MCF 10A (cell line): Measurements from ENCODE around the gene GEMIN4. TPM values are rescaled to one million over a fixed set of nuclear protein-coding genes. Genes with fewer than 3 reads are reported as not detected.

Experiments used
- BruUV-seq: library from RNA; stranded (reverse); fragments of 400-500 nt; replicated peaks from 2 replicates; lab custom pipeline; 2021; lab: Mats Ljungman, UMichigan
- CTCF ChIA-PET: fragments of 300-600 bp; sonication (Branson Sonifier 250); formaldehyde crosslinking; extraction: SDS; loops from one replicate; lab custom pipeline; 2021; ENCODE audit warnings: antibody characterized with exemption, inconsistent platforms; lab: Yijun Ruan, JAX
- POLR2A ChIA-PET: fragments of 300-600, 350-650 bp; sonication (Branson Sonifier 250); formaldehyde crosslinking; extraction: SDS; loops from one replicate; lab custom pipeline; 2020; ENCODE audit warnings: antibody characterized with exemption, inconsistent platforms; lab: Yijun Ruan, JAX
- DNase-seq: peaks from one replicate; pipeline ENCODE4 v3.0.0-alpha.2; 2018; ENCODE audit not compliant: unreplicated experiment
- H3K27ac Mint-ChIP-seq: one replicate; pipeline ENCODE4 v1.8.0; 2022; ENCODE audit warnings: mild to moderate bottlenecking, low read depth, mixed read lengths; ENCODE audit not compliant: unreplicated experiment
- H3K27me3 Mint-ChIP-seq: one replicate; pipeline ENCODE4 v1.8.0; 2022; ENCODE audit warnings: mixed read lengths; ENCODE audit not compliant: insufficient read depth, unreplicated experiment
- H3K36me3 Mint-ChIP-seq: one replicate; pipeline ENCODE4 v1.8.0; 2022; ENCODE audit warnings: mild to moderate bottlenecking, moderate library complexity, mixed read lengths; ENCODE audit not compliant: insufficient read depth, unreplicated experiment
- H3K4me1 Mint-ChIP-seq: one replicate; pipeline ENCODE4 v1.8.0; 2022; ENCODE audit warnings: mixed read lengths; ENCODE audit not compliant: insufficient read depth, unreplicated experiment
- H3K4me3 Mint-ChIP-seq: one replicate; pipeline ENCODE4 v1.8.0; 2022; ENCODE audit warnings: mild to moderate bottlenecking, moderate library complexity, mixed read lengths; ENCODE audit not compliant: unreplicated experiment
- H3K9me3 Mint-ChIP-seq: one replicate; pipeline ENCODE4 v1.8.0; 2022; ENCODE audit warnings: mixed read lengths; ENCODE audit not compliant: unreplicated experiment
- intact Hi-C: fragments of 100-400 bp; cut with micrococcal nuclease; formaldehyde crosslinking; loops from 2 replicates; pipeline ENCODE4 v1.14.1; 2022
- total RNA-seq: library from RNA; stranded (reverse); gene quantifications from 2 replicates; pipeline ENCODE4 v1.2.3, GENCODE V29; 2022
- TF ChIP-seq, protein P1 (sequence below): fragments of 200-600 bp; IDR thresholded peaks from one replicate; pipeline ENCODE4 v1.8.0; 2022; ENCODE audit warnings: antibody characterized with exemption, mild to moderate bottlenecking; ENCODE audit not compliant: unreplicated experiment

GEMIN4 gene
- total RNA-seq, 1 experiment from 2014 or later, result 24.1 TPM

DNA sequence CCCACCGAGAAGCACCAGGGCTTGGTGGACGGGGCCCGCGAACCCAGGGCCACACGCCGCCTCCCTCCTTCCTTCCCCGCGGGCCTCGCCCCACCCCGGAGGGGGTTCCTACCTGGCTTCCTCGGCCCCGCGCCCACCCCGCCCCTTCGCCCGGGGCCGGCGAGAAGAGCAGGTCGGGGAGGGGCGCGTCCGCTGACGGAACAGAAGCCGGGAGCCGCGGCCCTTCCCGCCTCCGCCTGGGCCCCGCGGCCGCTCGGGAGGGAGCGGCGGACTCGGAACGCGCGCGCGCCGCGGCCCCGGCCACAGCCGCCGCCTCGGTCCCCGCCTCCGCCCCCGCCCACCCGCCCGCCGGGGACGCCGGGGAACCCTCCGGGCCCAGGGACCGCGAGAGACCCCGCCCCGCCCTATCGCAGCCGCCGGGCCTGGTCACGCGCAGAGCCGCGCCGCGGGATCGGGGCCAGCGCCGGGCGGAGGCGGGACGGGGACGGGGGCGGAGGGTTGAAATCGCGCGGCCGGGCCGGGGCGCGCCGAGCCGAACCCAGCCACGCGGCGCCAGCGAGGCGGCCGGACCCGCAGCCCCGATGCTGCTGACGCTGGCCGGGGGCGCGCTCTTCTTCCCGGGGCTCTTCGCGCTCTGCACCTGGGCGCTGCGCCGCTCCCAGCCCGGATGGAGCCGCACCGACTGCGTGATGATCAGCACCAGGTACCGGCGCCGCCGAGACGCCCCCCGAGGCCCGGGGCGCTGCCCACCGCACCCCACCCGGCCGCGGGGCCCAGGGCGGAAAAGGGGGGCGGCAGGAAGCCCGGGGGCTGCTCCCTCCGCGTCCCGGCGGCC, 19.8 kb downstream of the GEMIN4 start, which contains the start of gene TLCD3A:
TLCD3A (plus strand) TSS at position 530 of the 835 bp plus-strand sequence; CDS start at position 582, 52 bp downstream.
- Mint-ChIP-seq H3K36me3 (peaks cover 33% of the 10 kb centered on the region), H3K27me3 (no peaks in the 10 kb centered on the region), H3K4me3 (peak within 1 kb of the TSS; percentile 87), H3K9me3 (no peaks in the 10 kb centered on the region), H3K4me1 (peaks cover 31% of the 10 kb centered on the region), H3K27ac (peak within 1 kb of the TSS; percentile 61)
- DNase-seq, result peak; percentile 60
- CTCF ChIA-PET, result no interaction called here
- TF ChIP-seq, protein P1, sequence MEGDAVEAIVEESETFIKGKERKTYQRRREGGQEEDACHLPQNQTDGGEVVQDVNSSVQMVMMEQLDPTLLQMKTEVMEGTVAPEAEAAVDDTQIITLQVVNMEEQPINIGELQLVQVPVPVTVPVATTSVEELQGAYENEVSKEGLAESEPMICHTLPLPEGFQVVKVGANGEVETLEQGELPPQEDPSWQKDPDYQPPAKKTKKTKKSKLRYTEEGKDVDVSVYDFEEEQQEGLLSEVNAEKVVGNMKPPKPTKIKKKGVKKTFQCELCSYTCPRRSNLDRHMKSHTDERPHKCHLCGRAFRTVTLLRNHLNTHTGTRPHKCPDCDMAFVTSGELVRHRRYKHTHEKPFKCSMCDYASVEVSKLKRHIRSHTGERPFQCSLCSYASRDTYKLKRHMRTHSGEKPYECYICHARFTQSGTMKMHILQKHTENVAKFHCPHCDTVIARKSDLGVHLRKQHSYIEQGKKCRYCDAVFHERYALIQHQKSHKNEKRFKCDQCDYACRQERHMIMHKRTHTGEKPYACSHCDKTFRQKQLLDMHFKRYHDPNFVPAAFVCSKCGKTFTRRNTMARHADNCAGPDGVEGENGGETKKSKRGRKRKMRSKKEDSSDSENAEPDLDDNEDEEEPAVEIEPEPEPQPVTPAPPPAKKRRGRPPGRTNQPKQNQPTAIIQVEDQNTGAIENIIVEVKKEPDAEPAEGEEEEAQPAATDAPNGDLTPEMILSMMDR, result no peak
- POLR2A ChIA-PET, result interaction anchor here (1.3 to 1.8 kb wide), 6 partner anchors 10 to 34 kb away, joined by 3 to 45 read pairs (median 8); partner anchors contain the start of genes GEMIN4 and VPS53
- intact Hi-C loops, result no loop called here
- no TSS peak for BruUV-seq

DNA sequence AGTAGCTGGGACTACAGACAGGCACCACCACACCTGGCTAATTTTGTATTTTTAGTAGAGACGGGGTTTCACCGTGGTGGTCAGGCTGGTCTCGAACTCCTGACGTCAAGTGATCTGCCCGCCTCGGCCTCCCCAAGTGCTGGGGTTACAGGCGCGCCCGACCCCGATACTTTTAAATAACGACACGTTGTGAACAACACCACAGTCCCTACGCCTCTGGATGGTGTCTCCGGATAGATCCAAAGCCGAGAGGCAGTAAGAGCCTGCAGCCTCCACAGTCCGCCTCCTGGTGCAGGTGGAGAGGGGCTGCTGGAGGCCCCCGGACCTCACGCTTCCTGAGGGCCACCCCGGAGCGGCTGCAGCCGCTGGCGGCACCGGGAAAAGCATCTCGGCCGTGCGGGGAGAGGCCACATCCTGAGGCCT, 20.4 kb downstream of the GEMIN4 start:
- intact Hi-C loops, result no loop called here
- ChIA-PET CTCF (interaction anchor here (0.9 to 1.3 kb wide), 2 partner anchors 21 to 266 kb away, joined by 3 to 5 read pairs; no protein-coding TSS in a partner anchor), POLR2A (interaction anchor here (0.7 to 4.0 kb wide), 7 partner anchors 10 to 276 kb away, joined by 3 to 167 read pairs (median 20); partner anchors contain the start of genes GEMIN4, TIMM22 and VPS53)
- Mint-ChIP-seq H3K9me3 (no peaks in the 10 kb centered on the region), H3K4me3 (peak overlapping the region; percentile 87), H3K27me3 (no peaks in the 10 kb centered on the region), H3K27ac (no peak overlapping the region), H3K36me3 (peaks cover 32% of the 10 kb centered on the region), H3K4me1 (peaks cover 31% of the 10 kb centered on the region)
- BruUV-seq, result no TSS peak
- no peak for DNase-seq
- TF ChIP-seq, protein P1, result no peak

DNA sequence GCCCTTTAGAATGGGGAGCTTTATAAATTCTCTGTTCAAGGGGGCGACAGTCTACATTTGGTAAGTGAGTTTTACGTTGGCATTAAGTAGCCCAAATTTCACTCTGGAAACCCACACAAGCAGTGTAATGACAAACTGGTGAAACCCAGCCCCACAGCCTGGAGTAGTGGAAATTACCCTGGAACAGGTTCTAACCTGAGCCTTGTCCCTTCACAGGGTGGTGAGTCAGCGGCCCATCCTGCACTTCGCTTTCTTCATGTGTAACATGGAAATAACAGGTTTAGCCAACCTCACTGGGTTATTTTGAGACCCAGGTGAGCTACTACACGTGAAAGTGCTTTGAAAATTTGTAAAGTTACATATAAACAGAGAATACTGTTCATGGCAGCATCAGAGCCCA, 23.2 kb downstream of the GEMIN4 start:
- BruUV-seq, result no TSS peak
- no peaks in the 10 kb centered on the region for H3K27me3 Mint-ChIP-seq
- peaks cover 10% of the 10 kb centered on the region for H3K36me3 Mint-ChIP-seq
- CTCF ChIA-PET, result interaction anchor here (0.6 to 1.5 kb wide), 3 partner anchors 12 to 201 kb away, joined by 3 to 4 read pairs (median 4); no protein-coding TSS in a partner anchor
- H3K4me3 Mint-ChIP-seq, result peak overlapping the region; percentile 52
- peaks cover 26% of the 10 kb centered on the region for H3K4me1 Mint-ChIP-seq
- intact Hi-C loops, result loop anchor here (2.0 kb wide), 1 partner anchor 14 kb away; the partner anchor contains the start of gene VPS53
- DNase-seq, result peak; percentile 91
- peak overlapping the region; percentile 85 for H3K27ac Mint-ChIP-seq
- TF ChIP-seq, protein P1, result no peak
- H3K9me3 Mint-ChIP-seq, result no peaks in the 10 kb centered on the region
- POLR2A ChIA-PET, result interaction anchor here (0.6 to 4.0 kb wide), 21 partner anchors 7 to 268 kb away, joined by 3 to 167 read pairs (median 5); partner anchors contain the start of genes GEMIN4, NXN, TIMM22 and VPS53
